Measurements from ENCODE around the gene KIF1A. TPM values are rescaled to one million over a fixed set of nuclear protein-coding genes. Genes with fewer than 3 reads are reported as not detected.

Gene KIF1A
- total RNA-seq, 1 donor from 2014 or later, result 29.9 TPM

DNA sequence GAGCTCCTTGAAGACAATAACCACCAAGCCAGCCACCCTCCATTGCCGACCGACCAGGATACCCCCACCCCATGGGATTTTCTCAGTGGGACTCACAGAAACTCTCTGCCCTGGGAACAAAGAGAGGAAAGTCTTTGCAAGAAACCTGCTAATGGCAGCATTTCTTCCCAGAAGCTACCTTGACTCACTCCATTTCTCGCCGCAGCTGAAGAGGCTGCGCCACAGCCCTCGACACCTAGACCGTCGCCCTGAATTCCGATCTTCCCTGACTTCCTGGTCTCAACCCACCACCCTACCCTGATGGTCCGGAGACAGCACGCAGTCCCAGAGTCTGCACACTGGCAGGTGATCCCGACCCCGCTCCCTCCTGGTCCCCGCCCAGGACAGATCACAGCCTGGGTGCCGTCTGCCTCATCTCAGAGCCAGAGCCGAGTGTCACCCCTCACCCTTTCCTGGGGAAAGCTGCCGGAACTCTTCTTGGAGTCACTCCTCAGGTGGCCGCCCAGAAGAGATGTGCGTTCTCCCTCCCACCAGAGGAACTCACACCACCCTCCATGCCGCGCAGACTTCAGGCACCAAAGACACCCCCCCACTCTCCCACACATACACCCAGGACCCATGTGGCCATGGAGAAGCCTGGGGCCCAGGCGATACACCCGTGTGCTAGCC lies 103.8 kb downstream of the KIF1A start:
- DNase-seq (ENCODE audit: low spot score), result no peak
- Histone ChIP-seq H3K9ac (no peak overlapping the region), H3K27me3 (no peaks in the 10 kb centered on the region), H3K4me2 (no peak overlapping the region), H3F3A (ENCODE audit: low read depth) (no peaks in the 10 kb centered on the region), H3K9me3 (ENCODE audit: low read depth) (no peaks in the 10 kb centered on the region), H3K4me3 (no peak overlapping the region), H3K27ac (no peak overlapping the region), H3K79me2 (ENCODE audit: low read depth) (no peaks in the 10 kb centered on the region), H4K20me1 (ENCODE audit: low read depth) (no peaks in the 10 kb centered on the region), H3K36me3 (no peaks in the 10 kb centered on the region), H3K4me1 (no peaks in the 10 kb centered on the region), H2AFZ (replicated peaks) (no peak overlapping the region)
- Mint-ChIP-seq H3K36me3 (no peaks in the 10 kb centered on the region), H3K27me3 (ENCODE audit: insufficient read depth, low read depth) (peaks cover 5% of the 10 kb centered on the region), H3K9me3 (no peaks in the 10 kb centered on the region), H3K27ac (peak overlapping the region; percentile 72), H3K4me1 (peaks cover 2% of the 10 kb centered on the region), H3K4me3 (no peak overlapping the region)
- TF ChIP-seq CTCF (IDR thresholded peaks at IDR 0.05), result no peak
- TF ChIP-seq EZH2phosphoT487 (IDR thresholded peaks at IDR 0.05), result no peak
- no peak for TF ChIP-seq EZH2 (IDR thresholded peaks at IDR 0.05)

DNA sequence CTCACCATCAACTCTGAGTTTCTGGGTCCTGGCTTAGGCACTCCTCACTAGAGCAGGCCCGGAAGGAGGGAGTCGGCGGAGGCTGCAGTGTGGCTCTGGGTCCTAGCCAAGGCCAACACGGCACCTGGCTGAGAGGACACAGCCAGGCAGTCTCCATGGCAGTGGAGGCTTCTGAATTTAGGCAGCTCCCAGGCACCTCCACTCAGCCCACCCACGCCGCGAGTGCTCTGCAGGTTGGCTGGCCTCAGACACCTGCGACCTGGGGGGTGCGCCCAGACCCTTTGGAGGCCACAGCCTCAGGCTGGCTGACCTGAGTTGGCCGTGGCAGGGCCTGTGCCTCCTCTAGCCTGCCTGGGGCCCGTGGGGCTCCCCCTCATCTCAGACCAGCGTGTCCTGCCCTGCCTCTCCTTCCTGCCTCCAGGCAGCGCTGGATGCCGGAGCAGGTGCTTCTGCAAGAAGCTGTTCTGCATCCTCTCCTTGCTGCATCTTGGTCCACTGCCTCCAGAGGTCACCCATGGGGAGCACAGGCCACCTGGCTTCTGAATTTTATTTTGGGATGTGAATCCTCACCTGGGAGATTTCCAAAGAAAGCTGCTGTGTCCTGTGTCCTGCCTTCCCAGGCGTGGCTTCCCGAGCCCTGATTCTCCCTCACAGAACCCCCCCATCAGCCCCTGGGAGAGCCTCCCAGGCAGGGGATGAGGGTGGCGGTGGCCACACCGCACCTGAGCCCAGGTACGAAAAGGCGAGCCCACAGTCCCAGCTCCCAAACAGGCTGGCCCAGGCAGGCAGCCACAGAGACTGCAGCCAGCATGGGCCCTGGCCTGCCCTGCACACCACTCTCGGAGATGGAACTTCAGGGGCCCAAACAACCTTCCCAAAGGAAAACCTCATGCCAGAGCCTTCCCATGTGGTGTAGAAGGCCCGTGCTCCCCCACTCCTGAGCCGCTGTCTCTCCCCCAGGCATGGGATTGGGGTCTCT lies 105.0 kb downstream of the KIF1A start:
- no peak for DNase-seq (ENCODE audit: low spot score)
- peaks cover 2% of the 10 kb centered on the region for H3K27me3 Mint-ChIP-seq (ENCODE audit: insufficient read depth, low read depth)
- Histone ChIP-seq H3K4me1 (no peaks in the 10 kb centered on the region), H3K27me3 (no peaks in the 10 kb centered on the region), H3K27ac (no peak overlapping the region), H4K20me1 (ENCODE audit: low read depth) (no peaks in the 10 kb centered on the region), H3K9me3 (ENCODE audit: low read depth) (no peaks in the 10 kb centered on the region), H2AFZ (replicated peaks) (no peak overlapping the region), H3K4me2 (no peak overlapping the region), H3F3A (ENCODE audit: low read depth) (no peaks in the 10 kb centered on the region), H3K9ac (no peak overlapping the region), H3K79me2 (ENCODE audit: low read depth) (no peaks in the 10 kb centered on the region), H3K36me3 (no peaks in the 10 kb centered on the region), H3K4me3 (no peak overlapping the region)
- TF ChIP-seq CTCF (IDR thresholded peaks at IDR 0.05) (peak; percentile 6), EZH2 (IDR thresholded peaks at IDR 0.05) (no peak), EZH2phosphoT487 (IDR thresholded peaks at IDR 0.05) (no peak)
- H3K9me3 Mint-ChIP-seq, result no peaks in the 10 kb centered on the region
- no peak overlapping the region for H3K4me3 Mint-ChIP-seq
- peaks cover 2% of the 10 kb centered on the region for H3K4me1 Mint-ChIP-seq
- H3K27ac Mint-ChIP-seq, result no peak overlapping the region
- H3K36me3 Mint-ChIP-seq, result no peaks in the 10 kb centered on the region

DNA sequence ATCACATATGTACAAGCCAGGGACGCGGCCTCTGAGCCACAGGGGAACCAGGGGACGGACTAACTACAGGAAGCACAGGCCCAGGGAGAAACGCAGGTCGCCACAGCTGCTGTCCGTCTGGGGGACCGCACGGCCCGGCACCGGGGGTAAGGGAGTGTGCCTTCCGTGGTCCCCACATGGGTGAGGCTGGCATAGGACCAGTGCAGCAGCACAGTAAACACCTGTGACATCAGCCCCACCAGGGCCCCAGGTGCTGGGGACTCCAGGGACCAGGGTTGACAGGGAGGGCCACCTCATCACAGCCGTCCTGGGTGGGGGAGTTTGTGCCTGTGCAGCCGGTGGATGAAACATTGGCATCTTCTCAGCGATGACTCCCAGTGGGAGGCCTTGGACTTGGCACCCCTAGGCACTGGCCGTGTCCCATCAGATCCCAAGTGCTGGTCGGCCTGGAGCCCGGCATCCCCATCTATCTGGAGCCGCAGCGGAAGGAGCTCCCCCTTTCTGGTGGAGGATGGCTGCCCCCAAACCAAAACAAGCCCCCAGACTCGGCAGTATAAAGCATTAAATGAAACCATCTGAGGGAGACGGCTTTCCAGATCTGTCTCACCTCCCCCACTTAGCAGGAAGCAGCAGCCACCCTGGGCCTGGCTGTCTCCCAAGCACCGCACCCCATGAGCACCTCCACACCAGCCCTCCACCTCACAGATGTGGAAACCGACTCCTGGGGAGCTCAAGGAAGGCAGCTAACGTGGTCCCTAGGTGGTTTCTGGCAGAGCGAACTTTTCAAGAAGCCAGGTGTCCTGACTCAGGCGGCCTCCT lies 105.9 kb downstream of the KIF1A start:
- H3K4me1 ChIP-seq, result no peaks in the 10 kb centered on the region
- no peaks in the 10 kb centered on the region for H3K79me2 ChIP-seq (ENCODE audit: low read depth)
- no peaks in the 10 kb centered on the region for H4K20me1 ChIP-seq (ENCODE audit: low read depth)
- no peaks in the 10 kb centered on the region for H3K36me3 ChIP-seq
- H3K36me3 Mint-ChIP-seq, result no peaks in the 10 kb centered on the region
- no peak for TF ChIP-seq CTCF (IDR thresholded peaks at IDR 0.05)
- TF ChIP-seq EZH2phosphoT487 (IDR thresholded peaks at IDR 0.05), result no peak
- no peak for TF ChIP-seq EZH2 (IDR thresholded peaks at IDR 0.05)
- H3K4me3 ChIP-seq, result no peak overlapping the region
- H2AFZ ChIP-seq (replicated peaks), result no peak overlapping the region
- DNase-seq (ENCODE audit: low spot score), result no peak
- peaks cover 2% of the 10 kb centered on the region for H3K27me3 Mint-ChIP-seq (ENCODE audit: insufficient read depth, low read depth)
- H3F3A ChIP-seq (ENCODE audit: low read depth), result no peaks in the 10 kb centered on the region
- H3K4me2 ChIP-seq, result no peak overlapping the region
- no peaks in the 10 kb centered on the region for H3K9me3 Mint-ChIP-seq
- no peak overlapping the region for H3K4me3 Mint-ChIP-seq
- peak overlapping the region; percentile 79 for H3K27ac Mint-ChIP-seq
- H3K4me1 Mint-ChIP-seq, result peaks cover 2% of the 10 kb centered on the region
- H3K27me3 ChIP-seq, result no peaks in the 10 kb centered on the region
- H3K9ac ChIP-seq, result no peak overlapping the region
- no peaks in the 10 kb centered on the region for H3K9me3 ChIP-seq (ENCODE audit: low read depth)
- H3K27ac ChIP-seq, result no peak overlapping the region
